NCI-H2227 (cell line): ENCODE data around the gene SLC9A5.

Experiments
- DNase-seq: peaks from one replicate; lab custom pipeline; 2025; ENCODE audit not compliant: unreplicated experiment; lab: John Stamatoyannopoulos, UW

SLC9A5 gene

GRCh38 chr16:67215706-67216105 lies 33.1 kb upstream of the SLC9A5 start:
- DNase-seq, result no peak

- DNase-seq, result no peak
These were observed 31.9 kb upstream of the SLC9A5 start for GRCh38 chr16:67216612-67217490.

GRCh38 chr16:67223992-67224391 lies 24.8 kb upstream of the SLC9A5 start:
- no peak for DNase-seq

- DNase-seq, result no peak
These were observed 22.4 kb upstream of the SLC9A5 start for GRCh38 chr16:67226295-67226803.

DNA sequence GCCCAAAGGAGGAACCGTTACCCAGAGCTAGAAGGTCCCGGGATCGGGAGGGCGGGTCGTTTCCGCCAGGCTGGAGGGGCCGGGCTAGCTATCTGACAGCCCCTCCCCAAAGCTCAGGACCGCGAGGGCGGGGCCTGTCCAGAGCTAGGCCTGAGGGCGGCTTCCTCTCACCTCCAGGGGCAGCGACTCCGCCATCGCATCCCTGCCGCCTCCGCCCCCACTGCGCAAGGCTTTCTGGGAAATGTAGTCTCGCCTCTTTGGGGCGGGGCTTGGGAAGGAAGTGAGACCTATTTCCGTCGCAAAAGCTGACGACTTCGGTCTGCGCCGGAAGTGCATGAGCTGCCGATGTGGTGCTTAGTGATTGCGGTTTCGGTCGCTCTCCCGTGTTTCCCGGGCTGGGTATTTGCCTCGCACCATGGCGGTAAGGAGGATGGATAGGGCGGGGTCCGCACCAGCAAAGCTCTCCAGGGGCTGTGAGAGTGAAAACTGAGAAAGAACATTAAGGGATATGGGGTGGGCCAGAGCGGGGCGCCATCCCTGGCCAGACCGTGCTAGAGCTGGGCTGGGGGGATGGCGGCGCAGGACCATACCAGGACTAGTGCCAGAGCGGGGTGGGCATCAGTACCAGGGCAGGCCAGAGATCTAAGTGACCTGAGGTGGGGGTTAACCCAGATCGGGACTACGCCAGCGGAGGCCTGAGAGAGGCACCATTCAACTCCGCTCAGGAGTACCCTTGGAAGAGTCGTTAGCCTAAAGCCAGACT lies 21.8 kb upstream of the SLC9A5 start, which contains the start of gene TMEM208:
Gene TMEM208 (plus strand): TSS at position 327 of the 763 bp plus-strand sequence. CDS start 89 bp downstream, at position 416.
- peak; percentile 98 for DNase-seq

DNA sequence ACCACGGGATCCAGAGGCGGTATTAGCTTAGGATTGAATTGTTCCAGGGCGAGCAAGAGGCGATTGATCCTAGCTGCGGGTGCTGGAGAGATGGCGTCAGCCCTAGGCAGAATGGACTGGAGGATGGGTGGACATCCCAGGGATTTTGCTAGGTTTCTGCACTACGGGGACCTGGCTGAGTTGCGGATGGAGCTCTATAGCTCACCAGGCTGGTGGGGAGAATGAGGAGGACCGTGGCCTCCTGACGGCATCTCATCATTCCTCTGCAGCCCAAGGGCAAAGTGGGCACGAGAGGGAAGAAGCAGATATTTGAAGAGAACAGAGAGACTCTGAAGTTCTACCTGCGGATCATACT lies 21.2 kb upstream of the SLC9A5 start:
- no peak for DNase-seq

- DNase-seq, result no peak
These were observed 20.6 kb upstream of the SLC9A5 start for GRCh38 chr16:67228034-67228785.

DNA sequence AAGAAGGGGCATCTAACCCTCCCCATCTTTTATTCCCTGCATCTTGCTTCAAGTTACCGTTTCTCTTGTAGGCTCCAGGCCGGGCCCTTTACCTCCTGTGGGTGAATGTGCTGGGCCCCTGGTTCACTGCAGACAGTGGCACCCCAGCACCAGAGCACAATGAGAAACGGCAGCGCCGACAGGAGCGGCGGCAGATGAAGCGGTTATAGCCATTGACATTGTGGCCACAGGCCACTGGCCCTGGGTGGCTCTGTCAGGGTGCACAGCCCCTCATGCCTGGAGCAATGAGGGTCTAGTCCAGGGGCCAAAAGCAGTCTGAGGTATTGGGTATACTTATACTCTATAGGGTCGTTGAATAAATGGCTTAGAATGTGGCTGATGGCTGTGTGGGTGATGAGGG lies 19.9 kb upstream of the SLC9A5 start:
- no peak for DNase-seq

- no peak for DNase-seq
These were observed 18.6 kb upstream of the SLC9A5 start for GRCh38 chr16:67229906-67230808.

DNA sequence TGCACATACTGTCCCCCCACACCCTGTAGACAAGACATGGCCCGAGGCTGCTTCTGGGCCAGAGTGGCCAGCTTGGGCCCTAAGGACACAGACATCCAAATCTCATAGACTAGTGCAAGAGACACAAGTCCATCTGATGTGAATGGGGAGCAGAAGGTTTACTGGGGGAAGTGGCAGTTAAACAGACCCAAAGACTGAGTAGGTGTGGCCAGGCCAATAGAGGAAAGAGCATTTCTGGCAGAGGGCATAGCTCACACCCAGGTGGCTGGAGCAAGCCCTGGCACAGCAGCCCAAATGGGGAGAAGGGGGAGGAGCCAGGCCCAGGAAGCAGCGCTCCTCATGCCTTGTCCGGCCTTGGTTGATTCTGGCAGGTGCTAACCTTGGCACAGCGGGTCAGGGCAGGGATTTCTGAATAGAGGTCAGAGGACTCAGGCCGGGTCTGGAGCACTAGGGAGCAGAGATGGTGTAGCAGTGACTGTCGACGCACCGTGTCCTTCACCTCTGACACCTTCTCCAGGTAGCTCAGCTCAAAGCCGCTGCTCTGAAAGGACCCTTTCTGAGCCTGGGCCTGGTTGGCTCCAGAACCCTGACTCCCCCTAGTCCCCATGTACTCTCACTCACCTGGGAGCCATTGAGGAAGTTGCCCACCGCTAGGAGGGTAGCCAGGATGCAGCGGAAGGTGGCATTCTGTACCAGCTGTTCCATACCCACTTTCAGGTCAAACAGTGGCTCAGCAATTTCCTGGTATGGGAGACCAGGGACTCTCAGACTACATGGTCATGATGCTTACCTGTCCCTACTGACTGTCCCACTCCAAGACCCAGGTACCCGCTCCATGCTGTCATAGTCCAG lies 17.7 kb upstream of the SLC9A5 start:
- no peak for DNase-seq

DNA sequence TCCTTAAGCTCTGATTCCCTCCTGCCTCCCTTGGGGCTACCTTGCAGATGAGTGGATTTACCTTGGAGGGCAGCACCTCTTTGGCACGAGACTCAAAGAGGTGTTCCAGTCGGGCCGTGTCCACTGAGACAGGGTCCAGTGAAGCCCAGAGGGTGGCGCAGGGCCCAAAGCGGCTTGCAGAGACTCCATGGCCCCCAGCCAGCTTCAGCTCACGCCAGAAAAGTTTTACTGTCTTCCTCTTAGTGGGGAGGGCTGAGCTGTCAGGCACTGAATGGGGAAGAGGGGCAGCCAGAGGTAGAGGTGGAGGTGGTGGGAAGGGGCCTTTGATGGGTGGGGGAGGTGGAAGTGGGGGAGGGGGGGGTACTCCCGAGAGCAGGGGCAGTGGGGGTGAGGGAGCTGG lies 15.2 kb upstream of the SLC9A5 start:
- no peak for DNase-seq

DNA sequence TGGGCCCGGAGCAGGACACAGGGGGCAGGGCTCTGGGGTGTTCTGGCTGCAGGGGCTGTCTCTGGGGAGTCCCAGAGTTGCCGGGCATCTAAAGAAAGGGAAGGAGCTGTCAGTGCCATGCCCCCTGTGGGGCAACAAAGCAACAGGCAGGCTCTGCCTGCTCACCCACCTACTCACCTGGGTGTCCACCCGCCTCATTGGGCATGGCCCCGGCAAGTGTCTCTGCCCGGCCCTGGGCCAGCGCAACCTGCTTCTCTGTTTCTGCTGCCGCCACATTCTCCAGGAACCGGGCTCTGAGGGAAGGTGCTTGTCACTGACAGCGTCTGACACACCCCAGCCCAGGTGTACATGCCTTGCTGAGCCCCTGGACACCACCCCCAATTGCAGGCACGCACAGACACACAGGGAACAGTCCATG lies 14.6 kb upstream of the SLC9A5 start:
- no peak for DNase-seq

DNA sequence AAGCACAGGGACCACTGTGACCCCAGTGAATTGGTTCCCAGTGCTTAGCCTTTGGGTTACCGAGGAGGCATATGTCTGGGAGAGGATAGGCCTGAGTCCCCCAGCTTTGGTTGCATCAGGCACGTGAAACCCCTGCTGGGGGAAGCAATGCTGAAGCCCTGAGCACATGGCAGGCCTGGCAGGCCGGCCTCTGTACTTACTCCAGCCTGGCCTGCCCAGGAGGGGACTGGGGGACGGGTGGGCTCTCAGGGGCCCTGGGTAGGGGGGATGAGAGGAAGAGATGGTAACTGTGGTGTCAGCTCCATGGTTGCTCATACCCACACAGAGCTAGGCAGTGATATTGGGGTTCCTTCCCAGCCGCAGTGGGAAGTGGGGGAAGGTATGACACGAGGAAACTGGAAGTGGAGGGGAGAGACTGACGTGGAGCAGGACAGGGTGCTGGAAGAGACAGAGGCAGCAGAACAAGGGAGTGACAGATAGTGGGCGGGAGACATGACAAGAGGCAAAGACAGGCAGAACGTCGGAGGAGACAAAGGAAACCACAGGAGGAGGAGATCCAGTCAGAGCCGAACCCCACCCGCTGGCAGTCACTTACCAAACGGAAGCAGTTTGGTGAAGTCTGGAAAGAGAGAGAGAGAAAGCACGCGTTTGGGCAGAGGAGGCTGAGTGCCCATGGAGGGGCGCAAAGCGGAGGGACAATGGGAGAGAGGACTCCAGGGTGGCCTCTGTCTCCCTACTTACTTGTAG lies 12.8 kb upstream of the SLC9A5 start:
- no peak for DNase-seq

GRCh38 chr16:67236563-67237395 lies 12.0 kb upstream of the SLC9A5 start:
- DNase-seq, result peak; percentile 31

DNA sequence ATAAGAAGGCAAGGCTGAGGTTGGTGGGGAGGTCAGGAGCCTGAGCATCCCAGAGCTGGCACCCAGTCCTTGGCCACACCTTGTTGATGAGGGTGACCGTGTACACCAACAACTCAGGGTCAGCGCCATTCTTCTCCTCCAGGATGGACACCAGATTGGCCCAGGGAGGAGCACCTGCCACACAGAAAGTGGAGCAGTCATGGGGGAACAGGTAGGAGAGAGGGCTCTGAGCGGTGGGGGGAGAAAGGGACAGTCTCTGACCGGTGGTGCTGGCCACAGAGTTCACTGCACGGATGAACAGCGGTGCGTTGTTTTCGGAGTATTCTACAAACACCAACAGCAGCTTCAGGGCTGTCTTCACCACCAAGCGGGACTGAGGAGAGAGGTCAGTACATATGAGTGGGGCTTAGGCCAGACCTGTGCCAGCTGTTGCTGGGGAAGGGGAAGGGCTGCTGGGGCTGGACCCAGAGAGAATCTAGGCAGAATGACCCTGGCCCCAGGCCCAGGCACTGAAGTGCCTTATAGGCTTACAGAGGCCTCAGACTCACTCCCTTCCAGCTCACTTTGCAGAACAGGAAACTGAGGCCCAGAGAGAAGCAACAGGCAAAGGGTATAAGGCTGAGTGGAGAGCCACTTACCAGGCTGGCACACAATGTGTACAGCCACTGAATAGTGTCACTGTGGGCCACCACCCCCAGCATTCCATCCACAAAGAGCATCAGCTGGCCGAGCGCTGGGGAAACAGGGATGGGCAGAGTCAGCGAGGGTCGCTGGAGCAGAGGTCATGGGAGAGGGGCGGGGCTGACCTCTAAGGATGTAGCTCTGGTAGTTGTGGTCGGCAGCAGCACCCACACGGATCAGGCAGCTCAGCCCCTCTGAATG lies 11.1 kb upstream of the SLC9A5 start:
- DNase-seq, result no peak

- DNase-seq, result no peak
These were observed 10.6 kb upstream of the SLC9A5 start for GRCh38 chr16:67238278-67238575.
